MM.1S (cell line): ENCODE results near the gene DUOX2.

ENCODE experiments used
- EZH2 ChIP-seq: fragments of 300-600 bp; sonication (generic); optimal IDR thresholded peaks from 2 replicates; pipeline ENCODE3; 2017; ENCODE audit warnings: low read depth, mild to moderate bottlenecking, antibody characterized with exemption, low read length, mixed read lengths
- EZH2phosphoT487 ChIP-seq: fragments of 300-600 bp; sonication (generic); IDR thresholded peaks from 2 replicates; pipeline ENCODE4 v1.6.1; 2018; ENCODE audit warnings: antibody characterized with exemption, low read length
- TF ChIP-seq, protein P1 (sequence below): fragments of 300-600 bp; sonication (generic); IDR thresholded peaks from 2 replicates; pipeline ENCODE4 v1.5.1; 2016; ENCODE audit warnings: antibody characterized with exemption, low read length, mixed read lengths

DNA sequence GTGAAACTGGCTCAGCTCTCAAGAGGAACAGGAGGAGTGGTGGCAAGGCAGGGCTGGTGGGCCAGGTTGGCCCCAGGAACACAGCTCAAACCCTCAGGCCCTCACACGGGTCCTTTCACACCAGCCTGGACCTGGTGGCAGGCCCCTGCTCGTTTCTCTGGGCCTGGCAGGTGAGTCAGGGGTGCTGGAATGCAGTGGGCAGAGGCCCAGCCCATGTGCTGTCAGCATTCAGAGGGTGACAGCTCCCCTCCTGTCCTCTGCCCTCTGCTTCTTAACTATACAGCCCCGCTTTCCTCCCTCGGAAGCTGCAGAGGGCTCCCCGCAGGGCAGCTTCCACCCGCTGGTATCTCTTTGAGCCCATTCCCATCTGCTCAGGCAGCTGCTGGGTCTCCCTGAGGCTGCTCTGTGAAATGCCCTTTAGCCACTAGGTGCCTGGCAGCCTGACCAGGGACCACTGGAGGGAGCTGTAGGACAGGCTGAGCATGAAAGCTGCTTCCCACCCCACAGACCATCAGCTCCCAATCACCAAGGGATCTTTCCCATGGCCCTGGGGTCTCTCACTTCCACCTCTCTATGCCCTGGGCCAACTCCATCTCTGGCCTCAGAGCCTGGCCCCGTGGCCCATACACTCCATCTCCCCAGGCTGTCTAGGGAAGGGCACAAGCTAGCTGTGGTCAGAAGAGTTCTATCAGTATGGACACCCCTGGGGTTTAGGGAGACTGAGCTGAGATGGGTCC, 49.0 kb upstream of the DUOX2 start:
- TF ChIP-seq, protein P1, sequence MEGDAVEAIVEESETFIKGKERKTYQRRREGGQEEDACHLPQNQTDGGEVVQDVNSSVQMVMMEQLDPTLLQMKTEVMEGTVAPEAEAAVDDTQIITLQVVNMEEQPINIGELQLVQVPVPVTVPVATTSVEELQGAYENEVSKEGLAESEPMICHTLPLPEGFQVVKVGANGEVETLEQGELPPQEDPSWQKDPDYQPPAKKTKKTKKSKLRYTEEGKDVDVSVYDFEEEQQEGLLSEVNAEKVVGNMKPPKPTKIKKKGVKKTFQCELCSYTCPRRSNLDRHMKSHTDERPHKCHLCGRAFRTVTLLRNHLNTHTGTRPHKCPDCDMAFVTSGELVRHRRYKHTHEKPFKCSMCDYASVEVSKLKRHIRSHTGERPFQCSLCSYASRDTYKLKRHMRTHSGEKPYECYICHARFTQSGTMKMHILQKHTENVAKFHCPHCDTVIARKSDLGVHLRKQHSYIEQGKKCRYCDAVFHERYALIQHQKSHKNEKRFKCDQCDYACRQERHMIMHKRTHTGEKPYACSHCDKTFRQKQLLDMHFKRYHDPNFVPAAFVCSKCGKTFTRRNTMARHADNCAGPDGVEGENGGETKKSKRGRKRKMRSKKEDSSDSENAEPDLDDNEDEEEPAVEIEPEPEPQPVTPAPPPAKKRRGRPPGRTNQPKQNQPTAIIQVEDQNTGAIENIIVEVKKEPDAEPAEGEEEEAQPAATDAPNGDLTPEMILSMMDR: peak; percentile 92
- no peak for TF ChIP-seq EZH2phosphoT487
- no peak for TF ChIP-seq EZH2
